Ishikawa (cell line): Measurements from ENCODE around the gene ROM1.

ENCODE experiments used
- CREB1 ChIP-seq: IDR thresholded peaks from 2 replicates; pipeline ENCODE4 v1.6.1; 2012; ENCODE audit warnings: low read depth
- EP300 ChIP-seq: IDR thresholded peaks from 2 replicates; pipeline ENCODE4 v1.6.1; 2012; ENCODE audit warnings: borderline replicate concordance
- RAD21 ChIP-seq: IDR thresholded peaks from 2 replicates; pipeline ENCODE4 v1.6.1; 2012; ENCODE audit warnings: low read depth
- TAF1 ChIP-seq: IDR thresholded peaks from 2 replicates; pipeline ENCODE4 v1.6.1; 2012; ENCODE audit warnings: low read depth, mild to moderate bottlenecking
- YY1 ChIP-seq: IDR thresholded peaks from 2 replicates; pipeline ENCODE4 v1.6.1; 2012; ENCODE audit warnings: low read depth
- ZBTB7A ChIP-seq: IDR thresholded peaks from 2 replicates; pipeline ENCODE4 v1.6.1; 2012; ENCODE audit warnings: low read depth
- TF ChIP-seq, protein P1 (sequence below): IDR thresholded peaks from 2 replicates; pipeline ENCODE4 v1.6.1; 2012
- TF ChIP-seq, protein P2 (sequence below): IDR thresholded peaks from 2 replicates; pipeline ENCODE4 v1.6.1; 2012
- TF ChIP-seq, protein P3 (sequence below): IDR thresholded peaks from 2 replicates; pipeline ENCODE4 v1.6.1; 2012; ENCODE audit warnings: low read depth, mild to moderate bottlenecking

DNA sequence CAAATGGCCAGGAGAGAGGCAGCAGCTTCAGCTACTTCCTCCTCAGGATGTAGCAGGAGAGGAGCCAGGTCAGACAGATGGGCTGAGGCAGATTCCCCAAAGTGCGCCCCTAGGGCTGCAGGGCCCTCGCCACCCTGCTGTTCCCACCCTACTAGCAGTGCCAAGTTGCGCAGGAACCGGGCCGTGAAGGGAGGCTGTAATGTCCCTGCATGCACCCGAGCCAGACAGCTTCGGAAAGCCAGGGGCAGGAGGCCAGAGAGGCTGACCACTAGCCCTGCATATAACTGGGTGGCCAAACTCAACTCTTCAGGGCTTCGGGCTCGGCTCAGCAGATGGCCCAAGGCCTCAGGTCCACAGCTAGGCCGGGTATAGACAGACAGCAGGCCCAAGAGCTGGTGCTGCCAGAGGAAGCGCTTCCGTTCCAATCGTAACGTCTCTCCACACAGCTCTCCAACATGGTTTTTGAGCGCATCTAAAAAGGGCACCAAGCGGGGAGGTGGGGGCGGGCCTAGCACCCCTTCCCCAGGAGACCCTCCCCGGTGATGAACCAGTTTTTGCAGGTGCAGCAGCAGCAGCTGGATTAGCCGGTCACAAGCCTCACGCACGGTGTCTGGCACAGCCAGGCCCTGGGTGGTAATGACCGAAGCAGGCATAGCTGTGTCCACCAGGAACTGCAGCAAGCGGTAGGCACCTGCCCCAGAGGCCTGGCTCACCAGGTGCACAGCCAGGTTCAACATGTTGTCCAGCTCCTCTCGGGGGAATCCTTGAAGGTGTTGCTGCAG lies 35.3 kb downstream of the ROM1 start:
- TF ChIP-seq, protein P1, sequence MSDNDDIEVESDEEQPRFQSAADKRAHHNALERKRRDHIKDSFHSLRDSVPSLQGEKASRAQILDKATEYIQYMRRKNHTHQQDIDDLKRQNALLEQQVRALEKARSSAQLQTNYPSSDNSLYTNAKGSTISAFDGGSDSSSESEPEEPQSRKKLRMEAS: no peak
- no peak for TF ChIP-seq CREB1
- no peak for TF ChIP-seq YY1
- no peak for TF ChIP-seq EP300
- TF ChIP-seq, protein P2, sequence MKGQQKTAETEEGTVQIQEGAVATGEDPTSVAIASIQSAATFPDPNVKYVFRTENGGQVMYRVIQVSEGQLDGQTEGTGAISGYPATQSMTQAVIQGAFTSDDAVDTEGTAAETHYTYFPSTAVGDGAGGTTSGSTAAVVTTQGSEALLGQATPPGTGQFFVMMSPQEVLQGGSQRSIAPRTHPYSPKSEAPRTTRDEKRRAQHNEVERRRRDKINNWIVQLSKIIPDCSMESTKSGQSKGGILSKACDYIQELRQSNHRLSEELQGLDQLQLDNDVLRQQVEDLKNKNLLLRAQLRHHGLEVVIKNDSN: no peak
- no peak for TF ChIP-seq TAF1
- no peak for TF ChIP-seq ZBTB7A
- TF ChIP-seq RAD21: no peak
- TF ChIP-seq, protein P3, sequence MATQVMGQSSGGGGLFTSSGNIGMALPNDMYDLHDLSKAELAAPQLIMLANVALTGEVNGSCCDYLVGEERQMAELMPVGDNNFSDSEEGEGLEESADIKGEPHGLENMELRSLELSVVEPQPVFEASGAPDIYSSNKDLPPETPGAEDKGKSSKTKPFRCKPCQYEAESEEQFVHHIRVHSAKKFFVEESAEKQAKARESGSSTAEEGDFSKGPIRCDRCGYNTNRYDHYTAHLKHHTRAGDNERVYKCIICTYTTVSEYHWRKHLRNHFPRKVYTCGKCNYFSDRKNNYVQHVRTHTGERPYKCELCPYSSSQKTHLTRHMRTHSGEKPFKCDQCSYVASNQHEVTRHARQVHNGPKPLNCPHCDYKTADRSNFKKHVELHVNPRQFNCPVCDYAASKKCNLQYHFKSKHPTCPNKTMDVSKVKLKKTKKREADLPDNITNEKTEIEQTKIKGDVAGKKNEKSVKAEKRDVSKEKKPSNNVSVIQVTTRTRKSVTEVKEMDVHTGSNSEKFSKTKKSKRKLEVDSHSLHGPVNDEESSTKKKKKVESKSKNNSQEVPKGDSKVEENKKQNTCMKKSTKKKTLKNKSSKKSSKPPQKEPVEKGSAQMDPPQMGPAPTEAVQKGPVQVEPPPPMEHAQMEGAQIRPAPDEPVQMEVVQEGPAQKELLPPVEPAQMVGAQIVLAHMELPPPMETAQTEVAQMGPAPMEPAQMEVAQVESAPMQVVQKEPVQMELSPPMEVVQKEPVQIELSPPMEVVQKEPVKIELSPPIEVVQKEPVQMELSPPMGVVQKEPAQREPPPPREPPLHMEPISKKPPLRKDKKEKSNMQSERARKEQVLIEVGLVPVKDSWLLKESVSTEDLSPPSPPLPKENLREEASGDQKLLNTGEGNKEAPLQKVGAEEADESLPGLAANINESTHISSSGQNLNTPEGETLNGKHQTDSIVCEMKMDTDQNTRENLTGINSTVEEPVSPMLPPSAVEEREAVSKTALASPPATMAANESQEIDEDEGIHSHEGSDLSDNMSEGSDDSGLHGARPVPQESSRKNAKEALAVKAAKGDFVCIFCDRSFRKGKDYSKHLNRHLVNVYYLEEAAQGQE: no peak
